HEK293 (cell line): ENCODE data around the gene ZNF140.
A peak's percentile ranks its signal among the peaks of the same experiment; 100 is the strongest.

Experiments used
- EGR2 ChIP-seq: fragments of 450-650 bp; formaldehyde crosslinking; IDR thresholded peaks from 2 replicates; pipeline ENCODE4 v1.5.1; 2016; ENCODE audit warnings: low read depth, missing biosample characterization, missing genetic modification characterization
- MEIS1 ChIP-seq: sonication (generic); formaldehyde crosslinking; IDR thresholded peaks from 2 replicates; pipeline ENCODE4 v1.8.1; 2022; ENCODE audit warnings: missing genetic modification reagents, mild to moderate bottlenecking, borderline replicate concordance
- MZF1 ChIP-seq: fragments of 450-650 bp; formaldehyde crosslinking; IDR thresholded peaks from 2 replicates; pipeline ENCODE4 v1.5.1; 2017; ENCODE audit warnings: missing biosample characterization, missing genetic modification characterization, borderline replicate concordance
- SP3 ChIP-seq: fragments of 450-650 bp; formaldehyde crosslinking; IDR thresholded peaks from 2 replicates; pipeline ENCODE4 v1.5.1; 2016; ENCODE audit warnings: missing biosample characterization, missing genetic modification characterization
- YY1 ChIP-seq: fragments of 450-650 bp; formaldehyde crosslinking; IDR thresholded peaks from 2 replicates; pipeline ENCODE4 v1.5.1; 2018; ENCODE audit warnings: missing biosample characterization, missing genetic modification characterization
- ZBTB21 ChIP-seq: fragments of 450-650 bp; formaldehyde crosslinking; IDR thresholded peaks from 2 replicates; pipeline ENCODE4 v1.5.1; 2017; ENCODE audit warnings: missing biosample characterization, missing genetic modification characterization
- ZEB2 ChIP-seq: fragments of 450-650 bp; formaldehyde crosslinking; IDR thresholded peaks from 2 replicates; pipeline ENCODE4 v1.5.1; 2016; ENCODE audit warnings: missing biosample characterization, missing genetic modification characterization
- ZNF112 ChIP-seq: fragments of 450-650 bp; formaldehyde crosslinking; IDR thresholded peaks from 2 replicates; pipeline ENCODE4 v1.5.0; 2017; ENCODE audit warnings: missing biosample characterization, missing genetic modification characterization
- ZNF146 ChIP-seq: fragments of 450-650 bp; formaldehyde crosslinking; IDR thresholded peaks from 2 replicates; pipeline ENCODE4 v1.5.1; 2016; ENCODE audit warnings: missing biosample characterization, missing genetic modification characterization
- ZNF157 ChIP-seq: fragments of 450-650 bp; formaldehyde crosslinking; IDR thresholded peaks from 2 replicates; pipeline ENCODE4 v1.5.1; 2016; ENCODE audit warnings: missing biosample characterization, missing genetic modification characterization
- ZNF174 ChIP-seq: fragments of 450-650 bp; formaldehyde crosslinking; IDR thresholded peaks from 2 replicates; pipeline ENCODE4 v1.5.0; 2017; ENCODE audit warnings: missing biosample characterization, mild to moderate bottlenecking, missing genetic modification characterization
- ZNF311 ChIP-seq: fragments of 450-650 bp; formaldehyde crosslinking; IDR thresholded peaks from 2 replicates; pipeline ENCODE4 v1.5.1; 2017; ENCODE audit warnings: missing biosample characterization, missing genetic modification characterization, borderline replicate concordance
- ZNF354C ChIP-seq: fragments of 450-650 bp; formaldehyde crosslinking; IDR thresholded peaks from 2 replicates; pipeline ENCODE4 v1.5.1; 2016; ENCODE audit warnings: missing biosample characterization, missing genetic modification characterization, low read depth, borderline replicate concordance
- ZNF433 ChIP-seq: fragments of 450-650 bp; formaldehyde crosslinking; IDR thresholded peaks from 2 replicates; pipeline ENCODE4 v1.5.1; 2016; ENCODE audit warnings: missing biosample characterization, missing genetic modification characterization, low read depth
- ZNF544 ChIP-seq: fragments of 450-650 bp; formaldehyde crosslinking; IDR thresholded peaks from 2 replicates; pipeline ENCODE4 v1.5.0; 2017; ENCODE audit warnings: missing biosample characterization, missing genetic modification characterization
- ZNF560 ChIP-seq: fragments of 450-650 bp; formaldehyde crosslinking; IDR thresholded peaks from 2 replicates; pipeline ENCODE4 v1.5.1; 2017; ENCODE audit warnings: missing biosample characterization, missing genetic modification characterization, borderline replicate concordance
- ZNF610 ChIP-seq: fragments of 450-650 bp; formaldehyde crosslinking; IDR thresholded peaks from 2 replicates; pipeline ENCODE4 v1.5.1; 2016; ENCODE audit warnings: missing biosample characterization, missing genetic modification characterization, borderline replicate concordance
- ZNF707 ChIP-seq: fragments of 450-650 bp; formaldehyde crosslinking; IDR thresholded peaks from 2 replicates; pipeline ENCODE4 v1.5.1; 2016; ENCODE audit warnings: missing biosample characterization, missing genetic modification characterization
- ZNF792 ChIP-seq: fragments of 450-650 bp; formaldehyde crosslinking; IDR thresholded peaks from 2 replicates; pipeline ENCODE4 v1.5.1; 2016; ENCODE audit warnings: missing biosample characterization, missing genetic modification characterization
- ZSCAN23 ChIP-seq: fragments of 450-650 bp; formaldehyde crosslinking; IDR thresholded peaks from 2 replicates; pipeline ENCODE4 v1.5.1; 2016; ENCODE audit warnings: missing biosample characterization, missing genetic modification characterization
- TF ChIP-seq, protein P1 (sequence below): fragments of 450-650 bp; formaldehyde crosslinking; IDR thresholded peaks from 2 replicates; pipeline ENCODE4 v1.5.1; 2016; ENCODE audit warnings: missing biosample characterization, missing genetic modification characterization
- TF ChIP-seq, protein P2 (sequence below): fragments of 450-650 bp; formaldehyde crosslinking; IDR thresholded peaks from 2 replicates; pipeline ENCODE4 v1.5.1; 2017; ENCODE audit warnings: missing biosample characterization, missing genetic modification characterization
- TF ChIP-seq, protein P3 (sequence below): fragments of 450-650 bp; formaldehyde crosslinking; IDR thresholded peaks from 2 replicates; pipeline ENCODE4 v1.5.1; 2016; ENCODE audit warnings: missing biosample characterization, missing genetic modification characterization
- TF ChIP-seq, protein P4 (sequence below): fragments of 450-650 bp; formaldehyde crosslinking; IDR thresholded peaks from 2 replicates; pipeline ENCODE4 v1.5.1; 2017; ENCODE audit warnings: missing biosample characterization, mild to moderate bottlenecking, missing genetic modification characterization, moderate library complexity
- TF ChIP-seq, protein P5 (sequence below): fragments of 450-650 bp; formaldehyde crosslinking; IDR thresholded peaks from 2 replicates; pipeline ENCODE4 v1.5.1; 2016; ENCODE audit warnings: missing biosample characterization, missing genetic modification characterization
- TF ChIP-seq, protein P6 (sequence below): fragments of 450-650 bp; formaldehyde crosslinking; IDR thresholded peaks from 2 replicates; pipeline ENCODE4 v1.5.1; 2016; ENCODE audit warnings: missing biosample characterization, missing genetic modification characterization

Gene ZNF140

DNA sequence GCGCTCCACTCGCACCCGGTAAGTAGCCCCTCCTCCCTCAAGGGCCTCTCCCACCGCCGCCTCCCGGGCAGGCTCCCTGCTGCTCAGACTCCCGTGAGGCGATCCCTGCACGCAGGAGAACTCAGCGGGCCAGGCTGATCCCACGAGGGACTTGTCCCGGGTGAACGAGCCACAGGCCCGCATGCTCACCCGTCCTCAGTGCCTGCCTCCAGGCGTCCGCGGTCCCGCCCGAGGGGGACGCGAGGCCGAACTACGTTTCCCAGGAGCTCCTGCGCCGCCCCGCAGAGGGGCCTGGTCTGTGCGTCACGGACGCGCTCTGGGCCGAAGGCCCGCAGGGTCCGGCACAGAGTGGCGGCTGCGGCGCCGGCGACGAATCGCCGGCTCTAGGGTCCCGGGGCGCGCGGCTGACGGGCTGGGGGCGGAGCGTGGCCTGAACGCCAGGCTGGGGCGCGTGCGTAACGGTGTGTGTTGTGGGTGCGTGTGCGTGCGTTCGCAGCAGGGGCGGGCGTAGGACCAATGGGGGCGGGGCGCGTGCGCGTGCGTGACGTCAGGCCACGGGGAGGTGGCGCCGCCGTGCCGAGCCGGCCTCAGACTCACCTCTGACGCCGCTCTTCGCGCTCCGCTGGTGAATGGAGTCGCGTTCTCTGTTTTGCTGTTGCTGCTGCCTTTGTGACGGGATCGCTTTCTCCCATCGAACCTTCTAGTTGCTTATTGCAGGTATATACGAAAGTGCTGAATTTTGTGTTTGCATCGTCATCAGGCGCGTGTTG is 49.5 kb downstream of the ZNF140 start, which contains the start of the genes ZNF10 and ZNF891 (continued):
- TF ChIP-seq ZNF560 (no peak), MZF1 (tag by site-specific recombination) (peak; percentile 34; the same call in 1 of the 2 replicates), ZNF311 (tag by site-specific recombination) (no peak), ZNF112 (tag by site-specific recombination) (no peak), ZSCAN23 (tag by site-specific recombination) (no peak), ZNF544 (tag by site-specific recombination) (no peak), ZNF610 (tag by site-specific recombination) (peak; percentile 90), ZNF354C (no peak), ZBTB21 (peak; percentile 94), ZNF707 (tag by site-specific recombination) (no peak), MEIS1 (CRISPR knock-in tag) (no peak), ZEB2 (peak; percentile 74), EGR2 (peak; percentile 84), YY1 (tag by site-specific recombination) (peak; percentile 14), SP3 (tag by site-specific recombination) (peak; percentile 90), ZNF146 (no peak), ZNF174 (tag by site-specific recombination) (no peak), ZNF157 (tag by site-specific recombination) (no peak), ZNF792 (tag by site-specific recombination) (0 out of 2 replicates have a peak, but pooled peaks have one; percentile 30), ZNF433 (tag by site-specific recombination) (no peak)
- TF ChIP-seq, protein P1, sequence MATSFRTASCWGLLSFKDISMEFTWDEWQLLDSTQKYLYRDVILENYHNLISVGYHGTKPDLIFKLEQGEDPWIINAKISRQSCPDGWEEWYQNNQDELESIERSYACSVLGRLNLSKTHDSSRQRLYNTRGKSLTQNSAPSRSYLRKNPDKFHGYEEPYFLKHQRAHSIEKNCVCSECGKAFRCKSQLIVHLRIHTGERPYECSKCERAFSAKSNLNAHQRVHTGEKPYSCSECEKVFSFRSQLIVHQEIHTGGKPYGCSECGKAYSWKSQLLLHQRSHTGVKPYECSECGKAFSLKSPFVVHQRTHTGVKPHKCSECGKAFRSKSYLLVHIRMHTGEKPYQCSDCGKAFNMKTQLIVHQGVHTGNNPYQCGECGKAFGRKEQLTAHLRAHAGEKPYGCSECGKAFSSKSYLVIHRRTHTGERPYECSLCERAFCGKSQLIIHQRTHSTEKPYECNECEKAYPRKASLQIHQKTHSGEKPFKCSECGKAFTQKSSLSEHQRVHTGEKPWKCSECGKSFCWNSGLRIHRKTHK (tag by site-specific recombination) = no peak
- TF ChIP-seq, protein P2, sequence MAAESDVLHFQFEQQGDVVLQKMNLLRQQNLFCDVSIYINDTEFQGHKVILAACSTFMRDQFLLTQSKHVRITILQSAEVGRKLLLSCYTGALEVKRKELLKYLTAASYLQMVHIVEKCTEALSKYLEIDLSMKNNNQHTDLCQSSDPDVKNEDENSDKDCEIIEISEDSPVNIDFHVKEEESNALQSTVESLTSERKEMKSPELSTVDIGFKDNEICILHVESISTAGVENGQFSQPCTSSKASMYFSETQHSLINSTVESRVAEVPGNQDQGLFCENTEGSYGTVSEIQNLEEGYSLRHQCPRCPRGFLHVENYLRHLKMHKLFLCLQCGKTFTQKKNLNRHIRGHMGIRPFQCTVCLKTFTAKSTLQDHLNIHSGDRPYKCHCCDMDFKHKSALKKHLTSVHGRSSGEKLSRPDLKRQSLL (tag by site-specific recombination) = peak; percentile 92
- TF ChIP-seq, protein P3, sequence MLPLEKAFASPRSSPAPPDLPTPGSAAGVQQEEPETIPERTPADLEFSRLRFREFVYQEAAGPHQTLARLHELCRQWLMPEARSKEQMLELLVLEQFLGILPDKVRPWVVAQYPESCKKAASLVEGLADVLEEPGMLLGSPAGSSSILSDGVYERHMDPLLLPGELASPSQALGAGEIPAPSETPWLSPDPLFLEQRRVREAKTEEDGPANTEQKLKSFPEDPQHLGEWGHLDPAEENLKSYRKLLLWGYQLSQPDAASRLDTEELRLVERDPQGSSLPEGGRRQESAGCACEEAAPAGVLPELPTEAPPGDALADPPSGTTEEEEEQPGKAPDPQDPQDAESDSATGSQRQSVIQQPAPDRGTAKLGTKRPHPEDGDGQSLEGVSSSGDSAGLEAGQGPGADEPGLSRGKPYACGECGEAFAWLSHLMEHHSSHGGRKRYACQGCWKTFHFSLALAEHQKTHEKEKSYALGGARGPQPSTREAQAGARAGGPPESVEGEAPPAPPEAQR (tag by site-specific recombination) = no peak; the same call in 1 of the 2 replicates
- TF ChIP-seq, protein P4, sequence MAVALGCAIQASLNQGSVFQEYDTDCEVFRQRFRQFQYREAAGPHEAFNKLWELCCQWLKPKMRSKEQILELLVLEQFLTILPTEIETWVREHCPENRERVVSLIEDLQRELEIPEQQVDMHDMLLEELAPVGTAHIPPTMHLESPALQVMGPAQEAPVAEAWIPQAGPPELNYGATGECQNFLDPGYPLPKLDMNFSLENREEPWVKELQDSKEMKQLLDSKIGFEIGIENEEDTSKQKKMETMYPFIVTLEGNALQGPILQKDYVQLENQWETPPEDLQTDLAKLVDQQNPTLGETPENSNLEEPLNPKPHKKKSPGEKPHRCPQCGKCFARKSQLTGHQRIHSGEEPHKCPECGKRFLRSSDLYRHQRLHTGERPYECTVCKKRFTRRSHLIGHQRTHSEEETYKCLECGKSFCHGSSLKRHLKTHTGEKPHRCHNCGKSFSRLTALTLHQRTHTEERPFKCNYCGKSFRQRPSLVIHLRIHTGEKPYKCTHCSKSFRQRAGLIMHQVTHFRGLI = no peak; the same call in 1 of the 2 replicates
- TF ChIP-seq, protein P5, sequence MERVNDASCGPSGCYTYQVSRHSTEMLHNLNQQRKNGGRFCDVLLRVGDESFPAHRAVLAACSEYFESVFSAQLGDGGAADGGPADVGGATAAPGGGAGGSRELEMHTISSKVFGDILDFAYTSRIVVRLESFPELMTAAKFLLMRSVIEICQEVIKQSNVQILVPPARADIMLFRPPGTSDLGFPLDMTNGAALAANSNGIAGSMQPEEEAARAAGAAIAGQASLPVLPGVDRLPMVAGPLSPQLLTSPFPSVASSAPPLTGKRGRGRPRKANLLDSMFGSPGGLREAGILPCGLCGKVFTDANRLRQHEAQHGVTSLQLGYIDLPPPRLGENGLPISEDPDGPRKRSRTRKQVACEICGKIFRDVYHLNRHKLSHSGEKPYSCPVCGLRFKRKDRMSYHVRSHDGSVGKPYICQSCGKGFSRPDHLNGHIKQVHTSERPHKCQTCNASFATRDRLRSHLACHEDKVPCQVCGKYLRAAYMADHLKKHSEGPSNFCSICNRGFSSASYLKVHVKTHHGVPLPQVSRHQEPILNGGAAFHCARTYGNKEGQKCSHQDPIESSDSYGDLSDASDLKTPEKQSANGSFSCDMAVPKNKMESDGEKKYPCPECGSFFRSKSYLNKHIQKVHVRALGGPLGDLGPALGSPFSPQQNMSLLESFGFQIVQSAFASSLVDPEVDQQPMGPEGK (tag by site-specific recombination) = peak; percentile 84
- TF ChIP-seq, protein P6, sequence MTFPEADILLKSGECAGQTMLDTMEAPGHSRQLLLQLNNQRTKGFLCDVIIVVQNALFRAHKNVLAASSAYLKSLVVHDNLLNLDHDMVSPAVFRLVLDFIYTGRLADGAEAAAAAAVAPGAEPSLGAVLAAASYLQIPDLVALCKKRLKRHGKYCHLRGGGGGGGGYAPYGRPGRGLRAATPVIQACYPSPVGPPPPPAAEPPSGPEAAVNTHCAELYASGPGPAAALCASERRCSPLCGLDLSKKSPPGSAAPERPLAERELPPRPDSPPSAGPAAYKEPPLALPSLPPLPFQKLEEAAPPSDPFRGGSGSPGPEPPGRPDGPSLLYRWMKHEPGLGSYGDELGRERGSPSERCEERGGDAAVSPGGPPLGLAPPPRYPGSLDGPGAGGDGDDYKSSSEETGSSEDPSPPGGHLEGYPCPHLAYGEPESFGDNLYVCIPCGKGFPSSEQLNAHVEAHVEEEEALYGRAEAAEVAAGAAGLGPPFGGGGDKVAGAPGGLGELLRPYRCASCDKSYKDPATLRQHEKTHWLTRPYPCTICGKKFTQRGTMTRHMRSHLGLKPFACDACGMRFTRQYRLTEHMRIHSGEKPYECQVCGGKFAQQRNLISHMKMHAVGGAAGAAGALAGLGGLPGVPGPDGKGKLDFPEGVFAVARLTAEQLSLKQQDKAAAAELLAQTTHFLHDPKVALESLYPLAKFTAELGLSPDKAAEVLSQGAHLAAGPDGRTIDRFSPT (tag by site-specific recombination) = no peak; the same call in 1 of the 2 replicates
